NCI-H2227 (cell line): ENCODE results near the gene ZCCHC10.

Source experiments
- DNase-seq: peaks from one replicate; lab custom pipeline; 2025; ENCODE audit not compliant: unreplicated experiment; lab: John Stamatoyannopoulos, UW

ZCCHC10 gene

DNA sequence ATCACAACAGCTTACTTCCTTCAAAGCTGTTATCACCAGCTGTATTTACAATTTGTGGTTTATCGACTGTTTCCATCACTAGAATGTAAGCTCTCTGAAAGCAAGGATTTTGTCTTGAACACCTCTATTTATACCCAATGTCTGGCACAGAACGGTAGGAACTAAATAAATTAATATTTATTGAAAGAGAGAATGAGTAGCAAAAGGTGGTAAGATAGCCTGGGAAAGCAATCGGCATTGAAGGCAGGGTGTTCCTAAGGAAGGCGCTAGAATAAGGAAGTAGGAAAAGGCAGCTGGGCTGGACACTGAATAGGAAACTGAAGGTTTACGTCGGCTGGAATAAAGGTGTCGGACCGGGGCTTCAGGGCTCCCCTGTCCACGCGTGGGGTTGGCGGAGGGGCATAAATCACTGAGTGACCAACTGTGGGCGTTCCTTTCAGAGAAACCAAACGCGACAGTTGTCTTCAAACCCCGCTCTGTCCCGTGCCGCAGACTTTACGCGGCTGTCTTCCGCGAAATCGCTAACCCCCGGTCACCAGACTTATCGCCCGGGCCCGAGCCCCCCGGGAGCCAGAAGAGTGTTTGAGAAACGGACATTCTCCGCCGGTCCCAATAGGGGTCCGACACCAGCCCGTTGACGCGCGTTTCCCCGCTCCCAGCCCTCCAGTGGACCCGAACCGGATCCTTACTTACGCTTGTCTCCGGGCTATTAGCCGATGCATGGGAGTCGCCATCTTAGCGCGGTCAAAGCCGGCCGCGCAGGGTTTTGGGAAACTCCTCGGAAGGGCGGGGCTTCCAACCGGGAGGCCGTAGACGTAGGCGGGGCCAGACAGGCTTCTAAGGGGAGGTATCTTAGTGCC, at the start of gene ZCCHC10:
ZCCHC10 (minus strand) TSS at position 746 of the 860 bp plus-strand sequence; CDS start at position 734, 12 bp downstream.
- peak; percentile 96 for DNase-seq

DNA sequence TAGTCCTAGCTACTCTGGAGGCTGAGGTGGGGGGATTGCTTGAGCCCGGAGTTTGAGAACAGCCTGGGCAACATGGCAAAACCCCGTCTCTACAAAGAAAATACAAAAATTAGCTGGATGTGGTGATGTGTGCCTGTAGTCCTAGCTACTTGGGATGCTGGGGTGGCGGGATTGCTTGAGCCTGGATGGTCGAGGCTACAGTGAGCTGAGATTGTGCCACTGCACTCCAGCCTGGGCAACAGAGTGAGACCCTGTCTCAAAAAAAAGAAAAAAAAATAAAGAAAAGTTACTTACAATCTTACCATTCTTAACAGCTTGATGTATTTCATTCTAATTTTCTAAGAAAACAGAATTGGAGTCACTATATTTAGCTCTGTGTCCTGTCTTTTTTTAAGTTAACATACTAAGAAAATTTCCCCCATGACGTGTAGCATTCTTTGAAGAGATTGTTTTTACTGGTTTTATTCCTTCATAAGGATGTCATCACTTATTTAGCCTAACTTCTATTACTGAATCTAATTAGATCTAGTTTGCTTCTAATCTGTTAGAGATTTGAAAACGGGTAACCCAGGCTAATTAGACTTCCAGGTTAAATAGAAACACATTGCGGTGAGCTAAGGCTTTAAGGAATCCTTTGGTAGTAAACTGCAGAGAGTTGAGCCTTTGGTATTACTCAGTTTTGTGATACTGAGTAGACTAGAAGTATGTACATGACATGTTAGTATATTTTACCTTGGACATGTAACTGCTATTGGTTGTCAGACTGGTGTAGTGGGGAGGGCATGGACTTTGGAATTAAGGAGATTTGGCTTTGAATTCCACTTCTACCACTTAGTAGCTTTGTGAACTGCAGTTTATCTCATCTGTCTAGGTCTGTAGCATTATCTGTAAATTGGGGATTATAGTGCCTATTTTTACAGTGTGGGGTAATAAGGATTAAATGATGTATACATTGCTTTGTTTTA, 49.5 kb upstream of the ZCCHC10 start:
- DNase-seq, result no peak

DNA sequence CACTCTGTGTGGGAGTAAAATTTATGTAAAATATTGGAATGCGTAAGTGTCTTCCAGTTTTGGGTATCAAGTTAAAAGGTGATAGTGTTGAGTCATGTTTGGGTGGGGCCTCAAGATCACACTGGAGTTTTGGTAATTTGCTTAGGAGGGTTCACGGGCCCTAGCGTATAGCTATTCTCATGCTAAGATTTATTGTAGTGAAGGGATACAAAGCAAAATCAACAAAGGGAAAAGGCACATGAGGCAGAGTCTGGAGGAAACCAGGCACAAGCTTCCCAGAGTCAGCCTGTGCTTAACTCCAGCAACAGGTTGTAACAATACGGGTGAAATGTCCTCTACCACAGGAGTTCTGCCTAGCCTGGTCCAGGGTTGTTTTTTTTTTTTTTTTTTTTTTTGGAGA, 45.7 kb upstream of the ZCCHC10 start:
- no peak for DNase-seq

- no peak for DNase-seq
Observed at GRCh38 chr5:133066045-133066444, 39.7 kb upstream of the ZCCHC10 start.

DNA sequence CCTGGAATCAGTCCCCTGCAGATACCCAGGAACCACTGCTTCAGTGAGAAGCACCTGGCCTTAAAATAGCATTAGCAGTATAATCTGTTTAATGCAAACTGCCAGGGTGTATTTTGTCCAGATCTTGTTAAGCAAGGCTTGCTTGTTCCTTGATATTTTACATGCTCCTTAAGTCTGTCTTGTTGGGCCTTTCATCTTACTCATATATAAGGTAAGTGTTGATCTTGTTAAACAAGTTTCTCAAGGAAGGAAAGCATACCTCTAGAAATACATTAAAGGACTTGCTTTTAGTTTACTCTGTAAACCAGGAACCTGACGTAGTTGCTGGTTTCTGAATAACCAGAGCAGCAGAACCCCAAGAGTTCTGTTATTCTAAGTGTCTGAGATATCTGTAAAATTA, 39.1 kb upstream of the ZCCHC10 start:
- no peak for DNase-seq

DNA sequence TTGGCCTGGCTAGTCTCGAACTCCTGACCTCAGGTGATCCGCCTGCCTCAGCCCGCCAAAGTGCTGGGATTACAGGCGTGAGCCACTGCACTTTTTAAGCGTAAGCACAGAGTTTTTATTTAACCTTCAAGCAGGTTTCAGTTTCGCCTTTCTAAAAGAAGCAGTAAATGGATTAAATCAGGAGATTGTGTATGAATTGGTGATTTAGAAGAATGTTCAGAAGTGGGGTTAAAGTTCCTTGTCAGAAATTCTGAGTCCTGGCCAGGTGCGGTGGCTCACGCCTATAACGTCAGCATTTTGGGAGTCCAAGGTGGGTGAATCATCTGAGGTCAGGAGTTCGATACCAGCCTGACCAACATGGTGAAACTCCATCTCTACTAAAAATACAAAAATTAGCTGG, 37.6 kb upstream of the ZCCHC10 start:
- DNase-seq, result no peak

DNA sequence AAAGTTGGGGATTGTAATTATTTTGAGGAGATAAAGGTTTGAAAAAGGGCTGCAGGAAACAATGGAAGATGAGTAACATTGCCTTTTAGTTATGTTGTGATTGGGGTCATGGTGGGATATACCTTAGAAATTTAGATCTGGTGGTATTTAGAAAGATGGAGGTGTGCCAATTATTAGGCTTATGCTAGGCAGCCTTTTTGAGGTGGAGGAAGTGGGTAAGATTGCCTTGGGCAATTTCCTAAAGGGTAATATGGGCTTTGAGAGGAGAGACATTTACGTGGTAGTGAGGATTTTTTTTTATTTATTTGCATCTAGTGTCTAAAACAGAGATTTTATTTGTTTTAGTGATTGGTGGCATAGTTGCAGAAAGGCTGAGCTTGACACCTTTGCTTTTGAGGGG, 35.9 kb upstream of the ZCCHC10 start:
- no peak for DNase-seq

- DNase-seq, result no peak
Observed at GRCh38 chr5:133059621-133060020, 33.3 kb upstream of the ZCCHC10 start.

- no peak for DNase-seq
Observed at GRCh38 chr5:133056891-133057290, 30.5 kb upstream of the ZCCHC10 start.

- DNase-seq, result no peak
Observed at GRCh38 chr5:133054697-133055471, 28.5 kb upstream of the ZCCHC10 start.

GRCh38 chr5:133053448-133053847, 27.1 kb upstream of the ZCCHC10 start:
- no peak for DNase-seq

DNA sequence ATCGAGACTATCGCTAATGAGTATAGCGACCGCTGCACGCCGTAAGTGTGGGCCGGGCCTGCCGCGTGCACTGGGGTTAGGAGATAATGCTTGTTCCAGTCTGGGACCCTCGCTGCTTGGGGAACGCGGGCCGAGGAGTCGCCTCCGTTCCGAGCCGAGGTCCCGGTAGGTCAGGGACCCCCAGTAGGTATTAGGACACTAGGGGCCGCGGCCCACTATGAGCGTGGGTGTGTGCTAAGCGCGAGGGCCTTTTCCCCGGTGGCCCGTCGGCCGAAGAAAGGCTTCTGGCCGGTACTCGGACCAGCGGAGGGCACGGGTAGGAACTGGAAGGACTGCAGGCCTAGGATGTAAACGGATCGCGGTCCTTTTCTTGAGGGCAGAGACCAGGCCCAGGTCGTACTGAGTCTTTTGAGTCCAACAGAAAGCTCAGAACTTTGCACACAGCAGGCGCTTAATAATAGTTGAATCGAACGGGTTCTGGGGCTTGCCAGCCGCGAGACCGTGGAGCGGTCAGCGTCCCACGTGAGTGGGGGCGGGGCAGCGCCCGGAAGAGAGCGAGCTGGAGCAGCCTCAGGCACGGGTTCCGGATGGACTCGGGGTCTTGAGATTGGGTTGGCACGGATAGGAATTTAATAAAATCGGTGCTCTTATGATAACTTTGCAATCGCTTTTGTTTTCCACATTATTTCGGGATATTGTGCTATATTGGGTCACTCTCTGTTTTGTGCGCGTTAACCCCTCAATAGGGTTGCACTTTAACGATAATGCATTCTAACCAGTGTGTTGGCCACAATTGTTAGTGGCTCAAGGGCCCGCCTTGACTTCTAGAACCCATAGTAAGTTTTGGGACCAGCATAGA, 26.2 kb upstream of the ZCCHC10 start:
- peak; percentile 61 for DNase-seq

GRCh38 chr5:133051542-133052316, 25.4 kb upstream of the ZCCHC10 start, which contains the start of gene HSPA4:
Gene HSPA4 (plus strand): TSS chr5:133052013. CDS start chr5:133052251, 238 bp downstream.
- peak; percentile 98 for DNase-seq

- DNase-seq, result no peak
Observed at GRCh38 chr5:133051061-133051541, 24.8 kb upstream of the ZCCHC10 start.

DNA sequence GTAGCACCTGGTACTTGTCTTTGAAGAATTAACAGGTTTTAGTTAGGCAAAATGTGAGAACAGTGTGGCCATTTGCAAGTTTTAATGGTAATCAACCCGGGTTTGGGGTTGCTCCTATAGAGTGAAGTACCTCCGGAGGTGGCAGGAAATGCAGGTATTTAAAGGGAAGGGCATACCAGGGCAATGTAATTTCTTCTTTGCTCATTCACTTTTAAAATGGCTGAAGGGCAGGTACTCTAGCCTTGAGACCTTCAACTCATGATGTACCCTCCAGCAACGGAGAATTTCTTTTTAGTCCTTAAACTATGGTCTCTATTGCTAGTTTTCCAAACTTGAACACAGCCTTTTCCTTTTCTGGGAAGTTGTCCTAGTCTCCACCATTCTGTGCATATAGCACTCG, 24.2 kb upstream of the ZCCHC10 start:
- no peak for DNase-seq

DNA sequence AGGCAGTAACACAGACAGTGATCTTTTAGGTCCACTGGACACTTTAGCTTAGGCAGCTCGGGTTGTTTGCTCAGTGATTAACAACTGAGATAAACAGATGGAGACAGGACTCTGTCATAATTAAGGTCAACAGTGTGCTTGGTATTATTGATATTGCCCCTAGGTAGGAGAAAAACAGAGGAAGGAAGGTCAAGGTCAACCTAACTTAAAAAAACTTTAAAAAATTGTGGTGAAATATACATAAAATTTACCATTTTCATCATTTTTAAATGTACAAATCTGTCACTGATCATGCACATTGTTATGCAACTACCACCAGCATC, 23.3 kb upstream of the ZCCHC10 start:
- no peak for DNase-seq

- no peak for DNase-seq
Observed at GRCh38 chr5:133048993-133049725, 22.8 kb upstream of the ZCCHC10 start.

- DNase-seq, result no peak
Observed at GRCh38 chr5:133047404-133047803, 21.1 kb upstream of the ZCCHC10 start.
